GM23248 (cell line): ENCODE results near the gene FNDC3B.

Source experiments
- EZH2 ChIP-seq: fragments of 200-600 bp; sonication (generic); IDR thresholded peaks from 2 replicates; pipeline ENCODE4 v1.6.1; 2018; ENCODE audit warnings: antibody characterized with exemption, mild to moderate bottlenecking; ENCODE audit not compliant: insufficient read depth, poor library complexity, severe bottlenecking
- EZH2phosphoT487 ChIP-seq: fragments of 200-600 bp; sonication (generic); IDR thresholded peaks from 2 replicates; pipeline ENCODE4 v1.6.1; 2018; ENCODE audit warnings: antibody characterized with exemption, moderate library complexity, mild to moderate bottlenecking, low read depth; ENCODE audit not compliant: insufficient read depth

GRCh38 chr3:172329070-172329469 is 289.7 kb downstream of the FNDC3B start:
- TF ChIP-seq EZH2phosphoT487 = no peak
- no peak for TF ChIP-seq EZH2
